Thyroid gland (tissue), 4 donors: ENCODE measurements around the gene ASIC2.

Source experiments
- POLR2A ChIP-seq, 2 donors: fragments of 450-650 bp; IDR thresholded peaks; one replicate each; pipeline ENCODE4 v1.6.1; 2017; ENCODE audit warnings: antibody characterized with exemption in 2 of 2, mild to moderate bottlenecking in 2 of 2, moderate library complexity in 1 of 2
- TF ChIP-seq, protein P1 (sequence below), 6 experiments: fragments of 200-600 bp in 3 of 6; fragments of 450-650 bp in 3 of 6; sonication (generic) in 3 of 6; IDR thresholded peaks; one replicate each; pipeline ENCODE4 v1.5.1; 2016 to 2019; ENCODE audit warnings: antibody characterized with exemption in 6 of 6, mild to moderate bottlenecking in 2 of 6, inconsistent platforms in 1 of 6, moderate library complexity in 1 of 6

DNA sequence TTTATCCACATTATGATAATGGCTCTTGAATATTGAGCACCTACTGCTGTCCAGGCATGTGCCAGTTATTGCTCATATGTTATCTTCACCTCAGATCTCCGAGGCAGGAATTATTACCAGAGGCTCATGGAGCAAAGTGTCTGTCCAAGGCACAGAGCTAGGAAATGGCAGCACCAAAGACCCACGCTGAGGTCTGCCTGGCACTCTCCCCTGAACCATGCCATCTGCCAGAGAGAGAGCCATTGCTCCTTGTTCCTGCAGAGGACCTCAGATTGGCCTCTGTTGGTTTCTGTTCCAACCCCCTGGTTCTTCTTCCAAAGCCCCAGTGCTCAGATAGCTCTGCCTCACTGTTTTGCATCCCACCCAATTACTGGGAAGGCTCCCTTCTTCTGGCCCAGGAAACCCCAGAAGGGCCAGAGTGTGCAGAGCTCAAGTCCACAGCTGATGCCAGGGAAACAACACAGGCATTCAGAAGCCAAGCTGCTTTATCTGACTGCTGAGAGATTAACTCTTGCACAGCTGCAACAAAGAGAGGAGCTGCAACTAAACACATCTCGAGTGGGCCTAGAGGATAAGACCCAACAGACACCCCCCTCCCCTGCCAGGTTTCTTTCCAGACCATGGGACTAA is 5.9 kb downstream of the ASIC2 start:
- TF ChIP-seq, protein P1, sequence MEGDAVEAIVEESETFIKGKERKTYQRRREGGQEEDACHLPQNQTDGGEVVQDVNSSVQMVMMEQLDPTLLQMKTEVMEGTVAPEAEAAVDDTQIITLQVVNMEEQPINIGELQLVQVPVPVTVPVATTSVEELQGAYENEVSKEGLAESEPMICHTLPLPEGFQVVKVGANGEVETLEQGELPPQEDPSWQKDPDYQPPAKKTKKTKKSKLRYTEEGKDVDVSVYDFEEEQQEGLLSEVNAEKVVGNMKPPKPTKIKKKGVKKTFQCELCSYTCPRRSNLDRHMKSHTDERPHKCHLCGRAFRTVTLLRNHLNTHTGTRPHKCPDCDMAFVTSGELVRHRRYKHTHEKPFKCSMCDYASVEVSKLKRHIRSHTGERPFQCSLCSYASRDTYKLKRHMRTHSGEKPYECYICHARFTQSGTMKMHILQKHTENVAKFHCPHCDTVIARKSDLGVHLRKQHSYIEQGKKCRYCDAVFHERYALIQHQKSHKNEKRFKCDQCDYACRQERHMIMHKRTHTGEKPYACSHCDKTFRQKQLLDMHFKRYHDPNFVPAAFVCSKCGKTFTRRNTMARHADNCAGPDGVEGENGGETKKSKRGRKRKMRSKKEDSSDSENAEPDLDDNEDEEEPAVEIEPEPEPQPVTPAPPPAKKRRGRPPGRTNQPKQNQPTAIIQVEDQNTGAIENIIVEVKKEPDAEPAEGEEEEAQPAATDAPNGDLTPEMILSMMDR (IDR thresholded peaks at IDR 0.05): no peak
- TF ChIP-seq POLR2A (IDR thresholded peaks at IDR 0.05): no peak
